Karpas-422 (cell line): ENCODE data around the gene TBX10. TPM values are rescaled to one million over a fixed set of nuclear protein-coding genes. Genes with fewer than 3 reads are reported as not detected.
"Not testable (repeated sequence)": the region's sequence is repeated elsewhere in the genome, so short reads cannot be mapped to it uniquely, and the experiment has no call there.

Experiments used
- DNase-seq: peaks from one replicate; pipeline ENCODE4 v3.0.0-alpha.2; 2015
- H2AFZ ChIP-seq: fragments of 200-600 bp; sonication (generic); 2 replicates; pipeline ENCODE4 v1.6.1; 2014; ENCODE audit warnings: antibody characterized with exemption, low read length, mixed read lengths
- H3K27ac ChIP-seq: fragments of 200-600 bp; sonication (generic); 2 replicates; pipeline ENCODE4 v1.5.1; 2014; ENCODE audit warnings: mild to moderate bottlenecking, low read length, moderate library complexity
- H3K27me3 ChIP-seq: fragments of 200-600 bp; sonication (generic); 2 replicates; pipeline ENCODE4 v1.6.1; 2014; ENCODE audit warnings: low read length, mixed read lengths
- H3K36me3 ChIP-seq: fragments of 200-600 bp; sonication (generic); 2 replicates; pipeline ENCODE4 v1.6.1; 2014; ENCODE audit warnings: low read length, mixed read lengths; ENCODE audit not compliant: insufficient read depth
- H3K4me1 ChIP-seq: fragments of 200-600 bp; sonication (generic); 2 replicates; pipeline ENCODE4 v1.6.1; 2014; ENCODE audit warnings: mild to moderate bottlenecking, low read length, mixed read lengths
- H3K4me2 ChIP-seq: fragments of 200-600 bp; sonication (generic); 2 replicates; pipeline ENCODE4 v1.6.1; 2014; ENCODE audit warnings: low read length, low read depth, mild to moderate bottlenecking; ENCODE audit not compliant: poor library complexity, severe bottlenecking
- H3K4me3 ChIP-seq: fragments of 200-600 bp; sonication (generic); 2 replicates; pipeline ENCODE4 v1.5.1; 2014; ENCODE audit warnings: mild to moderate bottlenecking, antibody characterized with exemption, low read length, mixed read lengths
- H3K79me2 ChIP-seq: fragments of 200-600 bp; sonication (generic); 2 replicates; pipeline ENCODE4 v1.6.1; 2014; ENCODE audit warnings: mild to moderate bottlenecking, low read length, mixed read lengths
- H3K9ac ChIP-seq: fragments of 200-600 bp; sonication (generic); 2 replicates; pipeline ENCODE4 v1.6.0; 2014; ENCODE audit warnings: low read length
- H3K9me2 ChIP-seq: fragments of 200-600 bp; sonication (generic), shearing (Covaris generic); replicated peaks from 2 replicates; pipeline ENCODE4 v1.6.0; 2014; ENCODE audit warnings: mild to moderate bottlenecking, low read length, moderate library complexity; ENCODE audit not compliant: insufficient read depth
- H3K9me3 ChIP-seq: fragments of 300-700, 200-600 bp; sonication (generic); 2 replicates; pipeline ENCODE4 v1.6.1; 2014; ENCODE audit warnings: low read length, mixed read lengths
- H4K20me1 ChIP-seq: fragments of 200-600 bp; sonication (generic); 2 replicates; pipeline ENCODE4 v1.6.1; 2014; ENCODE audit warnings: mild to moderate bottlenecking, antibody characterized with exemption, low read length, low read depth; ENCODE audit not compliant: insufficient read depth
- total RNA-seq: library from RNA; depleted of rRNA; stranded (reverse); fragments of >200 nt; shearing (Covaris generic); gene quantifications from 2 replicates; pipeline ENCODE4 v1.2.3, GENCODE V29; 2014; ENCODE audit warnings: low replicate concordance

The TBX10 gene
- total RNA-seq, 1 experiment from 2014 or later, result not detected

- not testable (repeated sequence) for H4K20me1 ChIP-seq, DNase-seq, H3K9ac ChIP-seq, H2AFZ ChIP-seq, H3K4me2 ChIP-seq, H3K4me3 ChIP-seq, H3K4me1 ChIP-seq, H3K27ac ChIP-seq, H3K79me2 ChIP-seq, H3K9me3 ChIP-seq, H3K9me2 ChIP-seq, H3K27me3 ChIP-seq, H3K36me3 ChIP-seq
Measured at GRCh38 chr11:67620621-67621020, 18.9 kb downstream of the TBX10 start.

GRCh38 chr11:67619683-67620618 is 19.6 kb downstream of the TBX10 start:
- H3K9ac ChIP-seq, result not testable (repeated sequence)

GRCh38 chr11:67618901-67619659 is 20.5 kb downstream of the TBX10 start:
- not testable (repeated sequence) for H3K9me3 ChIP-seq, H4K20me1 ChIP-seq, H3K9me2 ChIP-seq, H3K27ac ChIP-seq, DNase-seq, H3K9ac ChIP-seq, H3K4me2 ChIP-seq, H3K4me3 ChIP-seq, H3K79me2 ChIP-seq, H3K27me3 ChIP-seq, H3K36me3 ChIP-seq, H2AFZ ChIP-seq
- H3K4me1 ChIP-seq, result peaks cover 12% of the 10 kb centered on the region

More at GRCh38 chr11:67619683-67620618, 19.6 kb downstream of the TBX10 start:
- H4K20me1 ChIP-seq, H3K4me1 ChIP-seq, H3K9me3 ChIP-seq, H3K4me3 ChIP-seq, H3K27ac ChIP-seq, H3K36me3 ChIP-seq, DNase-seq, H2AFZ ChIP-seq, H3K4me2 ChIP-seq, H3K79me2 ChIP-seq, H3K9me2 ChIP-seq, H3K27me3 ChIP-seq: not testable (repeated sequence)

- Histone ChIP-seq H3K9me2 (no peaks in the 10 kb centered on the region), H3K4me3 (no peak overlapping the region), H3K27me3 (no peaks in the 10 kb centered on the region), H3K9me3 (no peaks in the 10 kb centered on the region), H3K27ac (no peak overlapping the region), H2AFZ (no peak overlapping the region), H3K4me2 (no peak overlapping the region), H3K36me3 (no peaks in the 10 kb centered on the region), H3K4me1 (peaks cover 23% of the 10 kb centered on the region), H3K9ac (no peak overlapping the region), H4K20me1 (no peaks in the 10 kb centered on the region), H3K79me2 (no peaks in the 10 kb centered on the region)
- no peak for DNase-seq
Measured at GRCh38 chr11:67617243-67617953, 22.2 kb downstream of the TBX10 start.

- H3K4me3 ChIP-seq, result no peak overlapping the region
- no peak overlapping the region for H2AFZ ChIP-seq
- H3K9me2 ChIP-seq, result no peaks in the 10 kb centered on the region
- peaks cover 23% of the 10 kb centered on the region for H3K4me1 ChIP-seq
- H3K9me3 ChIP-seq, result no peaks in the 10 kb centered on the region
- no peak overlapping the region for H3K27ac ChIP-seq
- H3K79me2 ChIP-seq, result no peaks in the 10 kb centered on the region
- no peak overlapping the region for H3K4me2 ChIP-seq
- no peaks in the 10 kb centered on the region for H3K27me3 ChIP-seq
- no peak for DNase-seq
- no peaks in the 10 kb centered on the region for H3K36me3 ChIP-seq
- H3K9ac ChIP-seq, result no peak overlapping the region
- no peaks in the 10 kb centered on the region for H4K20me1 ChIP-seq
Measured at GRCh38 chr11:67616431-67617242, 22.9 kb downstream of the TBX10 start.

GRCh38 chr11:67615728-67616430 is 23.7 kb downstream of the TBX10 start:
- Histone ChIP-seq H3K9me2 (no peaks in the 10 kb centered on the region), H3K79me2 (no peaks in the 10 kb centered on the region), H3K4me3 (no peak overlapping the region), H2AFZ (no peak overlapping the region), H3K9me3 (no peaks in the 10 kb centered on the region), H3K27me3 (no peaks in the 10 kb centered on the region), H3K36me3 (no peaks in the 10 kb centered on the region), H3K27ac (no peak overlapping the region), H4K20me1 (no peaks in the 10 kb centered on the region), H3K4me1 (peaks cover 23% of the 10 kb centered on the region), H3K9ac (no peak overlapping the region), H3K4me2 (no peak overlapping the region)
- no peak for DNase-seq
